Vagina (tissue), 2 donors: Measurements from ENCODE around the gene TFPI. TPM values are rescaled to one million over a fixed set of nuclear protein-coding genes. Genes with fewer than 3 reads are reported as not detected.

Source experiments
- DNase-seq, 2 donors: peaks; one replicate each; pipeline ENCODE4 v3.0.0-alpha.2; 2017; ENCODE audit errors: extremely low spot score in 2 of 2
- H3K27ac ChIP-seq: fragments of 200-600 bp; sonication (generic); one replicate; pipeline ENCODE4 v1.5.1; 2019
- H3K27me3 ChIP-seq: fragments of 200-600 bp; sonication (generic); one replicate; pipeline ENCODE4 v1.5.1; 2019
- H3K36me3 ChIP-seq, 2 donors: fragments of 200-600 bp; sonication (generic); one replicate each; pipeline ENCODE4 v1.5.1; 2017 to 2019
- H3K4me1 ChIP-seq: fragments of 200-600 bp; sonication (generic); one replicate; pipeline ENCODE4 v1.5.1; 2019
- H3K4me3 ChIP-seq, 2 donors: fragments of 200-600 bp; sonication (generic); 1 replicate in 1 of 2; 2 replicates in 1 of 2; pipeline ENCODE4 v1.5.1; 2016 to 2019
- H3K9me3 ChIP-seq: fragments of 200-600 bp; sonication (generic); one replicate; pipeline ENCODE4 v1.5.1; 2019
- POLR2A ChIP-seq, 2 donors: fragments of 450-650 bp; IDR thresholded peaks; one replicate each; pipeline ENCODE4 v1.6.1; 2017; ENCODE audit warnings: antibody characterized with exemption in 2 of 2, mild to moderate bottlenecking in 2 of 2, moderate library complexity in 2 of 2
- POLR2AphosphoS5 ChIP-seq, 2 donors: sonication (generic); formaldehyde crosslinking; IDR thresholded peaks; one replicate each; pipeline ENCODE4 v1.9.0; 2017; ENCODE audit warnings: antibody characterized with exemption in 2 of 2, mild to moderate bottlenecking in 2 of 2, low read depth in 1 of 2; ENCODE audit not compliant: insufficient read depth in 1 of 2
- intact Hi-C: fragments of 100-400 bp; cut with DNase I; formaldehyde crosslinking; loops from one replicate; pipeline ENCODE4 v1.15.1; 2023
- total RNA-seq: library from RNA; depleted of rRNA; stranded (reverse); fragments of >200 nt; gene quantifications from one replicate; pipeline ENCODE4 v1.2.3, GENCODE V29; 2016
- TF ChIP-seq, protein P1 (sequence below), 3 experiments: fragments of 450-650 bp in 2 of 3; fragments of 200-600 bp in 1 of 3; sonication (generic) in 1 of 3; IDR thresholded peaks; one replicate each; pipeline ENCODE4 v1.5.1; 2017 to 2019; ENCODE audit warnings: antibody characterized with exemption in 3 of 3, mild to moderate bottlenecking in 2 of 3, moderate library complexity in 2 of 3

Gene TFPI
- total RNA-seq, 1 donor from 2014 or later = 68.8 TPM

- Histone ChIP-seq H3K4me3 (no peak overlapping the region), H3K4me1 (peaks cover 8% of the 10 kb centered on the region), H3K36me3 (no peaks in the 10 kb centered on the region), H3K27ac (no peak overlapping the region), H3K9me3 (no peaks in the 10 kb centered on the region), H3K27me3 (no peaks in the 10 kb centered on the region)
- TF ChIP-seq POLR2AphosphoS5 (IDR thresholded peaks at IDR 0.05; ENCODE audit: insufficient read depth in 1 of 2, low read depth in 1 of 2) (no peak), POLR2A (IDR thresholded peaks at IDR 0.05) (no peak)
- TF ChIP-seq, protein P1, sequence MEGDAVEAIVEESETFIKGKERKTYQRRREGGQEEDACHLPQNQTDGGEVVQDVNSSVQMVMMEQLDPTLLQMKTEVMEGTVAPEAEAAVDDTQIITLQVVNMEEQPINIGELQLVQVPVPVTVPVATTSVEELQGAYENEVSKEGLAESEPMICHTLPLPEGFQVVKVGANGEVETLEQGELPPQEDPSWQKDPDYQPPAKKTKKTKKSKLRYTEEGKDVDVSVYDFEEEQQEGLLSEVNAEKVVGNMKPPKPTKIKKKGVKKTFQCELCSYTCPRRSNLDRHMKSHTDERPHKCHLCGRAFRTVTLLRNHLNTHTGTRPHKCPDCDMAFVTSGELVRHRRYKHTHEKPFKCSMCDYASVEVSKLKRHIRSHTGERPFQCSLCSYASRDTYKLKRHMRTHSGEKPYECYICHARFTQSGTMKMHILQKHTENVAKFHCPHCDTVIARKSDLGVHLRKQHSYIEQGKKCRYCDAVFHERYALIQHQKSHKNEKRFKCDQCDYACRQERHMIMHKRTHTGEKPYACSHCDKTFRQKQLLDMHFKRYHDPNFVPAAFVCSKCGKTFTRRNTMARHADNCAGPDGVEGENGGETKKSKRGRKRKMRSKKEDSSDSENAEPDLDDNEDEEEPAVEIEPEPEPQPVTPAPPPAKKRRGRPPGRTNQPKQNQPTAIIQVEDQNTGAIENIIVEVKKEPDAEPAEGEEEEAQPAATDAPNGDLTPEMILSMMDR (IDR thresholded peaks at IDR 0.05) = no peak
- no peak for DNase-seq
- intact Hi-C loops = loop anchor here (10.0 kb wide), 1 partner anchor 929 kb away; no protein-coding TSS in a partner anchor
Observed at GRCh38 chr2:187586011-187586641, 31.9 kb upstream of the TFPI start.

DNA sequence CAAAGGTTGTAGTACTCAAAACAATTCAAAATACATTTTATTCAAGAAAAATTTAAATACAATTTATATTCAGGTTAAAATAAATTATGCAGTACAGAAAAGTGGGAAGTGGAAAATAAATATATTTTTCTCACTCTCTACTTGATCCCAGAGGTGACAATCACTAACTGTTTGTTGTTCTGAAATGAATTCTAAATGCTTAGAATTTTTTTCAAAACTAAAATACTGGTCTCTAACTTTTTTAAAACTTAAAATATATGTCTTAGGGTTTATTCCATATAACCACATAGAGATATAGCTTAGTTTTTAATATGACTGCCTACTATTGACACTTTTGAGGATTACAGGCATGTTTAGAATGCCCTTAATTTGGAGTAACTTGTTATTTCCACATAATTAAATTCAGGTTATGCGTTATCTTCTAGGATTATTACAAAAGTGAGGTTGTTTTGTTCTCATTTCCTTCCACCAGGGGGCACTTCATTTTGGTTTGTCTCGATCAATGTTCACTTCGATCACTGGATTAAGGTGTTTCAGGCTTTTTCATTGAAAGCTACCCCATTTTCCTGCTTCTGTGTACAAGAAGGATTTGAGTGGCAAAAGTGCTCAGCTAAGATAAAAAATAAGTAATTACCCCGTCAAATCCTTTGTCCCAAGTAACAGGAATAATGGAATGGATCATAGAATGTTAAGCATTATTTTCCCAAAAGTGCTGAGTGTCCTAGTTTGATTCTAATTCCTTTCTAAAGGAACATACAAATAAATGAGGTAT lies 27.1 kb upstream of the TFPI start:
- H3K36me3 ChIP-seq = no peaks in the 10 kb centered on the region
- H3K4me3 ChIP-seq = peak overlapping the region in 1 of 2 donors; percentile 18
- peaks cover 11% of the 10 kb centered on the region for H3K4me1 ChIP-seq
- no peaks in the 10 kb centered on the region for H3K9me3 ChIP-seq
- H3K27ac ChIP-seq = no peak overlapping the region
- TF ChIP-seq POLR2AphosphoS5 (IDR thresholded peaks at IDR 0.05; ENCODE audit: insufficient read depth in 1 of 2, low read depth in 1 of 2) = no peak
- no peak for TF ChIP-seq POLR2A (IDR thresholded peaks at IDR 0.05)
- TF ChIP-seq, protein P1 (IDR thresholded peaks at IDR 0.05) = peak; percentile 59 to 75 (median 74)
- intact Hi-C loops = loop anchor here (10.0 kb wide), 1 partner anchor 933 kb away; no protein-coding TSS in a partner anchor
- H3K27me3 ChIP-seq = no peaks in the 10 kb centered on the region
- DNase-seq = no peak

DNA sequence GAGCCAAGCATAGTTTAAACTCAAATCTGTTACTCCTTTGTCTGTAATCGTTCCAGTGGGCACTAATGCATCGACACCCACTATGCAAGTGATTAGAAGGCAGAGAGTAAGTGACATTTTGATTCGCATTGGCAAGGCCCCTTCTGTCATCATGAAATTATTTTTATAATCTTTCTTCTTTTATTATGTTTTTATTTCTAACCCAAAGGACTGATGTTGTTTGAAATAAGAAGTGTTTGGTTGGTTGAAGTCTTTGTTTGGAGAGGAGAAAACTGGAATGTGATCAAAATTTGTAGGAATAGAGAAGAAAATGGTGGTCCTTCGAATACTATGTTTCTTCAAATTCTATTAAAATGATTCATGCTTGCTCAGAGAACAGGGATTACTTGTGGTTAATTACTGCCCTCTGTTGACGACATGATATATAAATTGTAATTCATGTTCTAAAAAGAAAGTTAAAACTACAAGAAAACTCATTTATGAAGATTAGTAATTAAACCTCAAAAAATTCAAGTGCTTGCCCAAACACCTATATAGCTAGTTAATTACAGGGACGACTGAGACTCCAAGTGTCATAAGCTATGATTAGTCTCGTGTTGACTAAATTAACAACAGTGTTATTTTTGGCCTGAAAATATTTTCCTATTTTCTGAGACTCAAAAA lies 26.4 kb upstream of the TFPI start:
- Histone ChIP-seq H3K9me3 (no peaks in the 10 kb centered on the region), H3K36me3 (no peaks in the 10 kb centered on the region), H3K27me3 (no peaks in the 10 kb centered on the region), H3K27ac (no peak overlapping the region), H3K4me1 (peaks cover 16% of the 10 kb centered on the region), H3K4me3 (peak overlapping the region in 1 of 2 donors; percentile 18)
- TF ChIP-seq POLR2AphosphoS5 (IDR thresholded peaks at IDR 0.05; ENCODE audit: insufficient read depth in 1 of 2, low read depth in 1 of 2) = no peak
- TF ChIP-seq, protein P1 (IDR thresholded peaks at IDR 0.05) = peak in 2 of 3 experiments; percentile 38 to 67
- DNase-seq = no peak
- intact Hi-C loops = loop anchor here (10.0 kb wide), 1 partner anchor 934 kb away; no protein-coding TSS in a partner anchor

GRCh38 chr2:187577310-187577709 lies 23.1 kb upstream of the TFPI start:
- H3K4me3 ChIP-seq = no peak overlapping the region
- H3K9me3 ChIP-seq = no peaks in the 10 kb centered on the region
- no peak overlapping the region for H3K27ac ChIP-seq
- H3K36me3 ChIP-seq = no peaks in the 10 kb centered on the region
- H3K4me1 ChIP-seq = peaks cover 17% of the 10 kb centered on the region
- no peaks in the 10 kb centered on the region for H3K27me3 ChIP-seq
- intact Hi-C loops = no loop called here
- TF ChIP-seq, protein P1 (IDR thresholded peaks at IDR 0.05) = no peak
- no peak for TF ChIP-seq POLR2A (IDR thresholded peaks at IDR 0.05)
- no peak for TF ChIP-seq POLR2AphosphoS5 (IDR thresholded peaks at IDR 0.05; ENCODE audit: insufficient read depth in 1 of 2, low read depth in 1 of 2)
- DNase-seq = no peak
